NCI-H1105 treated with DMSO at 0.1 percent for 48 hours (cell line): ENCODE data around the gene CTIF.
A peak's percentile ranks its signal among the peaks of the same experiment; 100 is the strongest.

Source experiments
- DNase-seq: peaks from one replicate; lab custom pipeline; 2025; lab: John Stamatoyannopoulos, UW

Gene CTIF

GRCh38 chr18:48776156-48776555 is 237.3 kb downstream of the CTIF start:
- DNase-seq: no peak

GRCh38 chr18:48776641-48777025 is 237.8 kb downstream of the CTIF start:
- no peak for DNase-seq

DNA sequence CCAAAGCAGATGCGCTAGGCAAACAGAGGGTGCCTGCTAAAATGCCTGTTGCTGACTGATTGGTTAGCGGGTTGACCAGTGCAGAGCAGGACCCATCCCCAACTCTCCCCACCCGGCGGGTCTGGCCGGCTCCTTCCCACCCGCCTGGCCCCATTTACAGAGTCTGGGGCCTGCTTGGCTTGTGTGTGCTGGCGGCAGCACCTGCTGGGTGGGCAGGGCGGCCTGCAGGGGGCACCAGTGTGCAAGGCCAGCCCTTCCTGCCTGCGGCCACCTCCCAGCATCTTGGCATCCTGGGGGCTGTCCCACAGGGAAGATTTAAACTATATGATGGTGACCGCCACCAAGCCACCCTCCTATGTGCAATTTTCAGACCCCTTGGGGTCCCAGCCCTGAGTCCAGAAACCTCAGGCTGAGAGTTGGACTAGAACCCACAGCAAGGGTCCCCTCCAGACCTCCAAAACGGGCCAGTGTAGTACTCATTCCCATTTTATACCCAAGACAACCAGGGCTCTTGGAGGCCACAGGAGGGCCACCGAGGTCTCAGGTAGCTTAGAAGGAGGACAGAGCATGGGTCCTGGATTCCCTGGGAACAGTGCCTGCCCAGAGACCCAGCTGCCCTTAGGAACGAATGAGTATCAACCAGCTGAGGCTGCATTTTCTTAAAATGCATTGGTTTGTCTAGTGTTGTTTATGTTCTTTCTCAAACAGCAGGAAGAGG is 238.4 kb downstream of the CTIF start:
- DNase-seq: peak; percentile 8

DNA sequence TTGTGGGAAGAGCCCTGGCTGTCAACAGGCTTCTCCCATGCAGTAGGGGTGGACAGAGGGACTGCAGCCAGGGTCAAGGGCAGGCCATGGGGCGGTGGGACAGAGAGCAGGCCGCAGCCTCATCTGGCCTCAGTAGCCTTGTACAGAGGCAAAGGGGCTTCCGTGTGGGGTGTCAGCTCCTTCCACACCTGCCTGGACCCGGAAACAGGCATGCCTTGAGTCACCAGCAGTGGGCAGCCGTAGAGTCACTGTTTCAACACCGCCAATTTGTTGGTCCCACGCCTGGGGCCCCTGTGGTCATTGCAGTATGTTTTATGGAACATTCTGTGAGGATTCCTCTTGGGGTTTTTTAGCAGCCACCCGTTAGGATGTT is 238.9 kb downstream of the CTIF start:
- DNase-seq: no peak

DNA sequence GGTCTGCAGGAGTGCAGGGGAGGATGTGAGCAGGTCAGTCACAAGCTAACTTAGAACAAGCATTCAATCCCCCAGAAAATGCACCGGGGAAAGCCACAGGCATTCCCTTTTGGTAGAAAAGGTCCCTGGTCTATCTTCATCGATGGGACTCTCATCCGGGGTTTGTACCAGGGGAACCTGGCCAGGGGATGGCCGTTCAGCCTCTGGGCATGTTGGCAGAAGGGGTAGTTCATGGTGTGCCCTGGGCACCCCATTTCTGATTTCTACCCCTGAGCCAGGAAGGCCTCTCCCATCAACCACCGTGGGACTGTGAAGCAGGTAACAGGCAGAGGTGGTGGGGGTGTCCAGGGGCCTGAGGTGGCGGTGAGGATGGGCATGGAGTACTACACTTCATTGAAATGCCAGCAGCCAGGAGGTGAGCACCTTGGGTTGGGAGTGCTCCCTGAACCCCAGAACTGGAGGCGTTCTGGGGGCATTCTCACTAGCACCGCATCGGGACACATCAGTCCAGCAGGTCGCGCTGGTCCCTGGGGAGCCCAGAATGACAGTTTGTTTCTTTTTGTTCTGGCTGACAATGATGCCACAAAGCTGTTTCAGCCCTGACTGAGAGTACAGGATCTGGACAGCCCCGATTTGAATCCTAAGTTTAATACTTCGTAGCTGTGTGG is 239.6 kb downstream of the CTIF start:
- DNase-seq: no peak

DNA sequence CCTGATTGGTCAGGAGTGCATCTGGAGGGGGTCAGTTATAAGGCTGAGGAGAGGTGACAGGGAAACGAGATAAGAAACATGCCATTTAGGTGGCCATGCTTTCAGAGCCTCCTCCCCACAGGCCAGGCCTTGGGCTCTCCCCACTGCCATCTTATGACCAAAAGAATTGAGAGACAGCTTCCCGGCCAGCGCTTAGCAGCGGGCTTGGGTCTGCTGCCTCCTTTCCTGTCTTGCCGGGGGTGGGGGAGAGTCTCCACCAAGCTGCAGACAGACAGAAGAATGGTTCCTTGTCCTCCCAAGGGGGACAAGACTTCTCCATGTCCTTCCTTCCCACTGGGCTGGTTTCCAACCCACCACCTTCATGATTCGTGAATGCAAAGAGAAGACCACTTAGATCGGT is 240.6 kb downstream of the CTIF start:
- no peak for DNase-seq

GRCh38 chr18:48780201-48780912 is 241.5 kb downstream of the CTIF start:
- no peak for DNase-seq

DNA sequence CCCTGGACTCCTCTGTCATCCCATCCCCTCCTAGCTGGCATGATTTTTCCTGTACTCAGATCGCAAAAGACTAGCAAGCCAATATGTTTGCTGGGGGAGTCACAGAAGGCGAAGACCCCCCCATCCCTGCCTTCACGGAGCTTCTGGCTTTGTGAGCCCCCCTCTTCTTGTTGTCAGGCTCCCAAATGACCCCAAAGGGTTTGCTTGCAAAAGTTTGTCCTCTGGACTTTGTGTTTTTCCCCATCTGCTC is 242.0 kb downstream of the CTIF start:
- DNase-seq: no peak

DNA sequence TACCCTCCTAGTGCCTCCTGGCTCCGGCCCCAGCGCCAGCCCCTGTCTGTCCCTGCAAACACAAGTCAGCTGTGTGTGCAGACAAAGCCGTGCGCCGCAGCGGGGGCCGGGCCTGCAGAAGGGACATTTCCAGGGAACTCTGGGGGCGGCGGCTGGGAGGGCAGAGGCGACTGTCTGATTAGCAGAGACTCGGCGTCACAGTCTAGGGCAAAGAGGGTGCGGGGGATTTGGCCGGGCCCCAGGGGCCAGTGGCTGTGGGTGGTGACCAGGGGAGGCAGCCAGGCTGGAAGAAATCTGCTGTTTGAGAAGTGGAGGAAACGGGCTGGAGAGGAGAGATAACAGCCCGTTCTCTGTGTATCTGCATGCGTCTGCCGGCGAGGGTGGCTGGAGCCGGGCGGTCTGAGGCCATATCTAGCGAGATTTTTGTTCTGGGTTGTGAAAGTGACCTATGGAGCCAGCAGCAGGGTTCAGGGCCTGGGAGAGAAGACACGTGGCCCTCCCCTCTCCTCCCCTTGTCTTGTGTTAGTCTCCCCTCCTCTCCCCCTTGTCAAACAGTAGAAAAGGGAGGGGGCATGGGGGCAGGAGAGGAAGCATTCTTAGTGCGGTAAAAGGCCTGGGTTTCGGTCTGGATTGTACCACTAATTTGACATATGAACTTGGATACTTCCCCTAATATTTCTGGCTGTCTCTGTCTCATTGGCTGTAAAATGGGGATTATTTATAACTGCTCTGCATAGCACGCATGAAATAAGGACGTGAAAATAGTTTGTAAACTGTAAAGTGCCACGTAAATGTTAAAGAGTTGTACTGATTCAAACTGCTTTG is 242.5 kb downstream of the CTIF start:
- DNase-seq: no peak

GRCh38 chr18:48781988-48782363 is 243.1 kb downstream of the CTIF start:
- no peak for DNase-seq

DNA sequence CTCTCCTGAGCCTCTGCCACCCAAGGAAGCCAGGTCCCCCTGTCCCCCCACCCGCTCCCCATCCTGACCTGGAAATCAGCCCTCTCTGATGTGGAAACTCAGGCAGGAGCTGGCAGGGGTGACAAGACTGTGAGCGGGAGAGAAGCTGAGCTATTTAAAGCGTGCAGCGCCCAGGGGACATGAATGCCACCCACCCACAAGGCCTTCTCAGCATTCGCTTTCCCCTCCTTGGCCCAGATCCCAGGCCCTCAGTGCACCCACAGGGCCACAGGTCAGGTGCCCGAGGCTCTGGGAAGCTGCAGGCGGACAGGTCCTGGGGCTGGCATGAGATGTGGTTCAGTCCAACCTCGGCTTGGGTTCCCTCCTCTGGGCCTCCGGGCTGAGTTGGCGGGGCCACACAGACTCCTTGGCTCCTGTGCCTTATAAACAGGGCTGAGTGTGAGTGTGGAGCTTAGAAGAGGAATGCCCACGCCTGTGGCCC is 243.6 kb downstream of the CTIF start:
- DNase-seq: no peak

GRCh38 chr18:48783616-48784520 is 245.0 kb downstream of the CTIF start:
- no peak for DNase-seq

DNA sequence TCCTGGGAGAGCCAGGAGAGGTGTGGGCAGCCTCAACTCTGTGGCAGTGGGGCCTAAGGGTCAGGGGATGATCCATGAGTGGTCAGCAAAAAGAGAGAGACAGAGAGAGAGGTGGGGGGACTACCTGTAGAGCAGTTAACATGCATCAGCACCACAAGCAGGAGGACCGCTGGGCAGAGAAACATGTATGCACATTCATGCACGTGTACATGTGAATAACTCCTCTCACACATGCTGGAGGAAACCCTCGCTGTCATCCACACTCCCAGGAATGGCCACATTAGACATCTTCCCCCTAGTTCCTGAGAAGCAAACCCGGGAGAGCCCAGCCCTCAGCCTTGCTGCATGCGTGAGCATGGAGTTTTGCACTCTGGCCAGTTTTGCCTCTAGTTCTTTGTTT is 245.8 kb downstream of the CTIF start:
- no peak for DNase-seq

- no peak for DNase-seq
Measured at GRCh38 chr18:48785091-48785614, 246.3 kb downstream of the CTIF start.

GRCh38 chr18:48785736-48786454 is 247.1 kb downstream of the CTIF start:
- DNase-seq: no peak

DNA sequence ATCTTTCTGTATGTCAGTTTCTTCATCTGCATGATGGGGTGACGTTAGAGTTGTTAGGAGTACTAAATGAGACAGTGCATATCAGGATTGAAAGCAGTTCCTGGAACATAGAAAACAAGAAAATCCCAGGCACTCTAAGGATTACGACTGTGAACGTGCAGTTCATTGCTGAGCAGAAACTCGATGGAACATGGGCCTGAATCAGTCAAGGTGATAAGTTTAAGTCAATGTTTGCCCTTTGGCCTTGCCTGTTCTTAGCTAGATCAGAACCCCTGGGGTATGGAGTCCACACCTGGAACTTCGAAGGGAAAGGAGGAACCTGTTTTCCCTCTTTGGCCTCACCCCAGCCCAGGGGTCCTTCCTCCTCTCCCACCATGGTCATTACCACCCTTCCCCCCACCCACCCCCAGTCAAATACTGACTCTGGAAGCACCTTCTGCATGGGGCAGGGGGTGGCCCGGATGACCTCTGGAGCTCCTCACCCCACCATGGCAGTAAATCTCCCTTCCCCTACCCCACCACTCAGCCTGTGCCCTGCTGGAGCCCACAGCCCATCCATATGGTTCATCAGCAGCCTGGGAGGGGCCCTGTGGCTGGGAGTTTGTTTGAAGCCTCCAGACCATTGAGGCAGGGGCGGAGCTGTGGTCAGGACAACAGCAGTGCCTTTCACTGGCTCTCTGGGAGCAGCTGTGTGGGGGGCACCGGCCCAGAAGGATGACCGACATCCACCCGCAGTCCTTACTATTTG is 247.8 kb downstream of the CTIF start:
- DNase-seq: no peak

- no peak for DNase-seq
Measured at GRCh38 chr18:48787203-48788151, 248.6 kb downstream of the CTIF start.

DNA sequence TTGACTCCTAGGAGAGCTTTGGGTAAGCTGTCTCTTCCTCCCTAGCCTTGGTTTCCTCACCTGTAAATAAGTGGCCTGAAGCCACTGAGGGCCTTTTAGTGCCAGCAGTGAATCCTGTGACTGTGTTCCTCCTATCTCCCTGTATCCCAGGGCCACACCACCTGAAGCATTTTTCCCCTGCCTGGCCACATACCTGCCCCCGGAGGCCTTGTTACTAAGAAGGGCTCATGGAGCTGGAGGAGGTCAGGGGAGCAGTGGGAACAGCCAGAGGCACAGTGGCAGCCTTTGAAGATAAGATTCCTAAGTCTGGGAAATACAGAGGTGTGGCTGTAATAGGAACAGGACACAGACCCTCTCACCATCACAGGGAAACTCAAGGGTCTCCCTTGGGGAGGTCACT is 249.5 kb downstream of the CTIF start:
- no peak for DNase-seq
